ENCODE measurements around the gene GLCE. TPM values are rescaled to one million over a fixed set of nuclear protein-coding genes. Genes with fewer than 3 reads are reported as not detected.

The GLCE gene
- total and polyA plus RNA-seq, 9 of the 15 experiments (the other 6 are each of a cell fraction or from before 2014, with no cell fraction given), result 4.6 to 12.3 (median 10.6) TPM

GRCh38 chr15:69223083-69223813 lies 62.8 kb downstream of the GLCE start:
- Histone ChIP-seq H3K27ac (ENCODE audit: extremely low read depth, low read depth, low read length) (no peak overlapping the region), H4K20me1 (replicated peaks; ENCODE audit: control insufficient read depth, insufficient read depth, low read length) (no peaks in the 10 kb centered on the region), H3K4me1 (replicated peaks in 1 of 2; ENCODE audit: control insufficient read depth in 2 of 2, insufficient read depth in 2 of 2, low read length in 2 of 2) (no peaks in the 10 kb centered on the region), H3K36me3 (ENCODE audit: control insufficient read depth, insufficient read depth, low read length) (no peaks in the 10 kb centered on the region), H3K4me3 (no peak overlapping the region), H2AFZ (ENCODE audit: low read depth, low read length) (no peak overlapping the region), H3K9me3 (replicated peaks; ENCODE audit: control insufficient read depth, insufficient read depth, low read depth, low read length) (no peaks in the 10 kb centered on the region), H3K9ac (ENCODE audit: insufficient read depth in 1 of 2, low read depth in 2 of 2, low read length in 2 of 2) (no peak overlapping the region), H3K27me3 (ENCODE audit: control insufficient read depth in 2 of 2, insufficient read depth in 2 of 2, low read length in 2 of 2) (peaks cover 0 to 5% of the 10 kb centered on the region in 2 experiments; a peak in 1 of 5 replicates), H3K4me2 (ENCODE audit: insufficient read depth, low read length) (no peak overlapping the region), H3K9me1 (ENCODE audit: control insufficient read depth, insufficient read depth, low read length) (no peaks in the 10 kb centered on the region), H3K79me2 (ENCODE audit: control insufficient read depth, insufficient read depth, low read length) (no peaks in the 10 kb centered on the region)
- WGBS (ENCODE audit: insufficient coverage, low coverage, missing lambda C conversion rate), result 6% methylated on average over 4 of the region's 4 CpGs
- FAIRE-seq, result no peak
- BruUV-seq (replicated peaks), result no TSS peak
- no peak for DNase-seq (ENCODE audit: extremely low read depth in 1 of 4, low spot score in 3 of 4)
- ChIA-PET POLR2A (no interaction called here), CTCF (ENCODE audit: low intra/inter-chr PET ratio) (no interaction called here)
- intact Hi-C loops (cut with micrococcal nuclease) (no loop called here), in situ Hi-C loops (cut with MboI) (loop anchor here (5.0 kb wide), 1 partner anchor 166 kb away; no protein-coding TSS in a partner anchor)
- TF ChIP-seq ZNF717 (CRISPR knock-in tag; IDR thresholded peaks at IDR 0.05) (no peak), FOXM1 (IDR thresholded peaks at IDR 0.05; ENCODE audit: low read depth) (no peak), FOXM1 (CRISPR knock-in tag; IDR thresholded peaks at IDR 0.05; ENCODE audit: low read depth) (no peak), MYNN (IDR thresholded peaks at IDR 0.05) (no peak), MYNN (CRISPR knock-in tag; IDR thresholded peaks at IDR 0.05) (no peak), HDGF (IDR thresholded peaks at IDR 0.05) (no peak), ZBTB2 (IDR thresholded peaks at IDR 0.05) (no peak), TFAP4 (CRISPR knock-in tag; IDR thresholded peaks at IDR 0.05; ENCODE audit: borderline replicate concordance) (no peak), MEF2A (IDR thresholded peaks at IDR 0.05; ENCODE audit: control insufficient read depth, low read depth, low read length) (no peak), NBN (IDR thresholded peaks at IDR 0.05; ENCODE audit: low read depth) (no peak), CREB5 (CRISPR knock-in tag; IDR thresholded peaks at IDR 0.05) (no peak)
- ATAC-seq, result no peak
